Cardiac septum (tissue), 1 donor: ENCODE measurements around the gene OR6B1. TPM values are rescaled to one million over a fixed set of nuclear protein-coding genes. Genes with fewer than 3 reads are reported as not detected.

Experiments used
- DNase-seq: peaks from one replicate; pipeline ENCODE4 v3.0.0-alpha.2; 2020; ENCODE audit warnings: low spot score
- intact Hi-C: fragments of 100-400 bp; cut with DNase I; formaldehyde crosslinking; loops from one replicate; pipeline ENCODE4 v1.14.0; 2022
- long read RNA-seq: library from polyadenylated mRNA; unstranded; transcript quantifications from one replicate; pipeline ENCODE4 v2.0.0, GENCODE V29; 2021
- total RNA-seq: library from RNA; stranded (reverse); fragmentation: NEBNext Ultra II Directional; extraction: Animal tissue kit (Norgen Biotek cat#: 25700); gene quantifications from one replicate; pipeline ENCODE4 v1.2.1, GENCODE V29; 2021
- donor health status: DM: no; HTN: no; CAD: no.

Gene OR6B1
- total RNA-seq = not detected
- long read RNA-seq = 0 reads

GRCh38 chr7:144000020-144000419 lies at the start of gene OR6B1:
TSS of gene OR6B1 (plus strand) at chr7:144000320. CDS start at chr7:144003997, 3,677 bp downstream.
- intact Hi-C loops = no loop called here
- DNase-seq = no peak

GRCh38 chr7:143953421-143953820 lies 46.7 kb upstream of the OR6B1 start:
- DNase-seq = no peak
- intact Hi-C loops = no loop called here

- no peak for DNase-seq
- intact Hi-C loops = no loop called here
These were observed 46.0 kb upstream of the OR6B1 start for GRCh38 chr7:143954135-143954534.

DNA sequence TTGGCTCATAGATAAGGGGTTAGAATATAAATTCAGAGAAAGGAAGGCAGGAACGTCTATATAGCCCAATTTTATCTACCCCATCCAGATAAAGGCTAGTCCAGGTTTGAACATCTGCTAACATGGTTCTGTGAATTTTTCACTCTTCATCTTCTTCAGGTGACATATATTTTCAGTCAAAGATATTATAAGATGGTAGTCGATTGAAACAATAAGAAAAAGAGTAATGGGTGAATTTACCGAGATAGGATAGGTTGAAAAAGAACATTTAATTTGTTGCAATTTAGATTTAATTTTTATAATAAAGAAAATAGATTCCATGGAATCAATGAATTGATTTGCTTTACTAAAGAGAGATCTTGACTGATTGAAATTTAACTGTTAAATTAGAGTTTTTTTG lies 45.6 kb upstream of the OR6B1 start, which contains the start of gene OR2F1:
OR2F1 (plus strand) TSS at position 301 of the 400 bp plus-strand sequence. CDS start 5,127 bp downstream, outside the sequence.
- DNase-seq = no peak
- intact Hi-C loops = no loop called here

DNA sequence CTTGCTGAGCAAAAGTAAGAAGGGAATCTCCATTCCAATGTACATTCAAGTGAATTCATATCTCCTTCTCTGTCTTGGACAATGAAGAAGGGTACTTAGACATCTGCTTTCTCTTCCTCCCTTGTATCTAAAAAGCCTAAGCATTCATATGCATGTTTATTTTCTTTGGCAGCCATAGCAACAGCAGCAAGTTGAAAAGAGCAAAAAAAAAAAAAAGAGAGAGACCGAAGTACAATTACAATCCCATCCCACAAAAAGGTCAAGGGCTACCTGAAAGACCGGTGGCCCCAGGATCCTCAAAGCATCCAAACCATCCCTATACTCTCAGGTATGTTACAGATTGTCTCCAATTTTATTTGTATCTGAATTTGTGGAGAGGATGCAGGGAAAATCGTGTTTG lies 41.3 kb upstream of the OR6B1 start:
- intact Hi-C loops = no loop called here
- DNase-seq = no peak

GRCh38 chr7:143960813-143961610 lies 39.1 kb upstream of the OR6B1 start:
- intact Hi-C loops = no loop called here
- DNase-seq = no peak

DNA sequence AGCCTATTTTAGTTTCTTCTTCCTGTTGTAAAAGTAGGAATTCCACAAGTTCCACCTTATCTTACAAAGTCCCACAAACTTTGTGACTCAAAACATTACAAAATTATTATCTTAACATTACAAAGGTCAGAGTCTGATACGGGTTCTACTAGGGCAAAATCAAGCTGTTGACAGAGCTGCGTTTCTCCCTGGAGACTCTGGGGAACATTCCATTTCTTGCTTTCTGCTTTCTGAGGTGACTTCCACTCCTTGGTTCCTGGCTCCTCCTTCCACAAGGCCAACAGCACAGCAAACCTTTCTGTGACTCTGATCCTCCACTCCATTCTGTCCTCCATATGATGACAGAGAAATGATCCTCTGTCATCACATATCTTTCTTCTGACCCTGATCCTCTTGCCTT lies 34.8 kb upstream of the OR6B1 start:
- DNase-seq = no peak
- intact Hi-C loops = no loop called here

DNA sequence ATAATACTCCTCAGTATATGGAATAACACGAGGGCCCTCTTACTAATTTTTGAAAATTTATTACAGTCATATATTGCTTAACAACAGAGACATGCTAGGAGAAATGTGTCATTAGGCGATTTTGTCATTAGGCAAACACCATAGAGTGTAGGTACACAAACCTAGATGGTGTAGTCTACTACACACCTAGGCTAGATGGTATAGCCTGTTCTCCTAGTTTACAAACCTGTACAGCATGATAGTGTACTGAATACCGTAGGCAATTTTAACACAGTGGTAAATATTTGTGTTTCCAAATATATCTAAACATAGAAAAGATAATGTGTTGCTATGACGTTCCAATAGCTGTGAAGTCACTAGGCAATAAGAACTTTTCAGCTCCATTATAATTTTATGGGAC lies 32.7 kb upstream of the OR6B1 start:
- intact Hi-C loops = no loop called here
- DNase-seq = no peak

DNA sequence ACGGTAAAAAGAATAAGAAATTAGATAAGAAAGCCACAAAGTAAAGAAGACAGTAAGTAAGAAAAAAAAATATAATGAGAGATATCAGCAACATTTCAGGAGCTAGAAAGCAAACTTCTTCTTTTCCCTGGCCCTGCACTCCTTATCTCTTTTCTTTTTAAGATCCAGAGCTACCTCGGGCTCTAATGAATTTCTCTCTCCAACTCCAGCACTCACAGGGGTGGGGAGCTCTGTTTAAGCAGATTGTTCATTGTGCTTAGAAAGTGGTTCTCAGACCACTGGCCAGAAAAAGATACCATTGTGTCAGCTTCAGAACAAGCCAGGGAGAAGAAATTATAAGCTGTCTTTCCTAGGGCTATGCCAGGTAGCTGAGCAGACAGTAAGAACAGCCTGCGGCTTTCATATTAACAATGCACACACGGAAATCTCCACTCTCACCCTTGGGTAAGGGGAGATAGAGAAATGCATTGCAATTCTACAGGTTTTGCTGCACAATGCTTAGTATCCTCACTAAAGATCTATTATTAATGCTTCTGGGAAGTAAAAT lies 26.2 kb upstream of the OR6B1 start:
- DNase-seq = no peak
- intact Hi-C loops = no loop called here

DNA sequence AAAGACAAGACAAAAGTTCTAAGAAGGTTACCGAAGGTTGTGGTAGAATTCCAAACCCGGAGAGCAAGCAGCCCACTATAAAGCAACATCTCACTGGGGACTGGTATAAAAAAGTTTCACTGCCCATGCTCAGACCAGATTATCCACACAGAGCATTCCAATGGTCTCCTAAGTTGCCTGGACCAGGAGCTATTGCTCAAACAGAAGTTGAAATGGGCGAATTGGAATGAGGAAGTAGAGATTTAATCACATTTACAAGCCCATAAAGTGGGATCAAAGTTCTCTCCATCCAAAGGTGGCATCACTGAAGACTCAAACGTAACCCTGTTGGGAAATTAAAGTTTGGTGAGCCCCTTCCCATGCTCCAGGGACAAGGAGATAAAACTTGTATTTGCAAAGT lies 25.7 kb upstream of the OR6B1 start:
- intact Hi-C loops = no loop called here
- no peak for DNase-seq

DNA sequence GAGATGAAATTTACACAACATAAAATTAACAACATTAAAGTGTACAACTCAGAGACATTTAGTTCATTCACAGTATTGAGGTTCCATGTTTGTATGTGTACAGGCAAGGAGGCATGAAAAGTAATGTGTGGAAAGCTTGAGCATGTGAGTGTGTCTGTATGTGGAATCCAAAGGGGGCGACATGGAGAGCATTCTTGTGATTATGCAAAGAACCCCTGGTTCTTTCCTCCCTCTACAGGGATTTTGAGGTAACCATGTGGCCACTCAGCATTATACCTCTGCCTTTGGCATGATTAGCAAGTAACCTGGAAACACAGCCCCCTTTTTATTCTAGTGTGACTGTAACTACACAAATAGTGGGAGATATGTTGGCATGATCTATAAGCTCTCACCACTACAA lies 24.5 kb upstream of the OR6B1 start:
- intact Hi-C loops = no loop called here
- DNase-seq = no peak

DNA sequence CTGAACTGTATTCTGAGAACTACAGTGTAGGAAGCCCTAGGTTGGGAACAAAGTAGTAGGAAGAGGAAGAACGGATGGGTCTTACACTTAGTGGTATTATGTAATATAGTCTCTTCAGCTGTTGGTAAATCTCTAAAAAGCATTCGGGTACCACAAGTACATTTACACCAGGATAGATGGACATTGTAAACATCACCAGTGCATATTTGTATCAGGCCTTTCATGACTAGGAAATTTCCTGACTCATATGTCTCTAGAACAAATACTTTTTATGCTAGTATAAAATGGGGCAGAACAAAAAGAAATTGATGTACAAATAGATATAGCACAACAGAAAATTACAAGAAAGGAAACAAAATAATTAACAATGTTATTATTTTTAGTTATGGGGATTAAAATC lies 21.5 kb upstream of the OR6B1 start:
- intact Hi-C loops = no loop called here
- no peak for DNase-seq

DNA sequence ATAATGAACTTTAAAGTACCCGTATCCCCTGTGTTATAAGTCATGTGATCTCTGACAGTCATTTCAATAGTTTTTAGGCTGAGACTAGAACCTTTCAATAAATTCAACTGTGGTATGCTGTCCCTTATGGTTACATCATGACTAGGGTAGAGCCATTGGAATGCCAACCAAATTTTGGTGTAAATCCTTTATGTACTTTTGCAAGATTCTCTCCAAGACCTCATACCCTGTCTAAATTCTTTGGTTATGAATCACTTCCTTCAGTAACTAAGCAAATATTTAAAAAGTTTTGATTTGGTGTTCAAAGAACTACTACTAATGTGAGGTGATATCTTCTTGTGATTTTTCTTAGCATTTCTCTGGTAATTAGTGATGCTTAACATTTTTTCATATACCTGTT lies 20.8 kb upstream of the OR6B1 start:
- no peak for DNase-seq
- intact Hi-C loops = no loop called here

DNA sequence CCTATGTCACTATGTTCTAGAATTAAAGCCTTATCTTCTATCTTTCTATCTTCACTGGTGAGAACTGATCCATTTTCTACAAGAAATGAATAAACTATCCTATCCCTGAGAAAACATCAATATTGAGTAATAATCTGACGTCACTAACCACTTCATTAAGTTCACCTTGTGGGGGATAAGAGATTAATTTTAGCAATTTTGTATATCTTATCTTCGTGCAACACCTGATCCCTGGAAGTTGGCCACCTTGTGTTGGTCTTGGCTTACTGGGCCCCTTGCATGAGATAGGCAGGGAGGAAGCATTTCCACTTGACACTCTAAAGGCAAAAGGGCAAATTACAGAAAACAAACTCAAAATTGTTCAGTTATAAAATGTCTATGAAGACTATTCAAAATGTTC lies 20.1 kb upstream of the OR6B1 start:
- DNase-seq = no peak
- intact Hi-C loops = no loop called here

DNA sequence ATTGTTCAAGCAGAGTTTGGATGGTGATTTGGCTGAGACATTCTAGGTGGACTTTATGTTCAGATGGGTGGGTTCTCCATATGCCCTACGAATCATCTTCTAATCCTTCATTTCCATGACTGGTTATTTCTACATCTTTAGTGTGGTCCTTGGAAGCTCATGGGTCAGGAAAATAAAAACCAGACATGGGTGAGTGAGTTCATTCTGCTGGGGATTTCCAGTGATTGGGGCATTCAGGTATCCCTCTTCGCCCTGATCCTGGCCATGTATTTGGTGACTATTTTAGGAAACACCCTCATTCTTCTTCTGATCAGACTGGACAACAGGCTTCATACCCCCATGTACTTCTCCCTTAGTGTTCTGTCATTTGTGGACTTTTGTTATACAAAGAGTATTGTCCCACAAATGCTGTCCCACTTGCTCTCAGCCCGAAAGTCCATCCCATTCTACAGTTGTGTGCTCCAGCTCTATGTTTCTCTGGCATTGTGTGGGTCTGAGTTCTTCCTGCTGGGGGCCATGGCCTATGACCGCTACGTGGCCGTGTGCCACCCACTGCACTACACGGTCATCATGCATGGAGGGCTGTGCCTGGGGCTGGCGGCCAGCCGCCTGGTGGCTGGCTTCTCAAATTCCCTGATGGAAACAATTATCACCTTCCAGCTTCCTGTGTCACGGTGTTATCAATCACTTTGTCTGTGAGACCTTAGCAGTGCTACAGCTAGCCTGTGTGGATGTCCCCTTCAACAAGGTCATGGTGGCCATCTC lies 19.2 kb upstream of the OR6B1 start:
- no peak for DNase-seq
- intact Hi-C loops = no loop called here

DNA sequence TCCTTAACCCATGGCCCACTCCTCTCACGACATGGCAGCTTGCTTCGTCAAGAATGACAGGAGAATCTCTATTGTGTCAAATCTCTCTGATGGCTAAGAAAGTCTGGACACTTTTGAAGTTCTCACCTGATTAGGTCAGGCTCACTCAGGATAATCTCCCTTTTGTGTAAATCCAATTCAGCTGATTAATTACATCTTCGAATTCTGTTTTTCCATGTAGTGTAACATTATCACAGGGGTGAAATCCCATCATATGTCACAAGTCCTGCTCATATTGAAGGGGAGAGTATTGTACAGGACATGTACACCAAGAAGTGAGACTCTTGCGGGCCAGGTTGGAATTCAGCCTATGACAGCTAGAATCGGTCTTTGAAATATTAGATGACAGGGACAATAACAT lies 16.2 kb upstream of the OR6B1 start:
- intact Hi-C loops = no loop called here
- DNase-seq = no peak

DNA sequence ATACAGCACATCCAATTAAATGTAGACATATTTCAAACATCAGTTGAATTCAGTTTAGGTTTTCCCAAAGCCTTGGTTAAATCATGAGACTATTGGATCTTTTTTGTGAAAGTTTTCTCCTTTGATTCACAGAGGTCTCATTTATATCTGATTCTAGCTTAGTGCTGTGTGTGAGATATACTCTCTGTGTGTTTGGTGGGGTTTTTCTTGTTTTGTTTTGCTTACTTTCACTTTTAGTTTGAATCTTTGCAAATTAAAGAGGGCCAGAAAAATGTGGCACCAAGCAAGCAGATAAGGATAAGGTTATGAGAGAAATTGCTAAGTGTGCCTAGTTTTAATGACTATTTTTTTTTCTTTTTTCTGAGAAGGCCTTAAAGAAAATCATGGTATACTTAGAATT lies 12.6 kb upstream of the OR6B1 start:
- DNase-seq = no peak
- intact Hi-C loops = no loop called here

GRCh38 chr7:143988976-143989745 lies 11.0 kb upstream of the OR6B1 start:
- no peak for DNase-seq
- intact Hi-C loops = no loop called here

GRCh38 chr7:143992670-143993069 lies 7.5 kb upstream of the OR6B1 start:
- intact Hi-C loops = no loop called here
- DNase-seq = no peak

- intact Hi-C loops = no loop called here
- DNase-seq = no peak
These were observed 6.2 kb upstream of the OR6B1 start for GRCh38 chr7:143993924-143994323.
